ENCODE measurements around the gene MEIOC. TPM values are rescaled to one million over a fixed set of nuclear protein-coding genes. Genes with fewer than 3 reads are reported as not detected.

Gene MEIOC
- total and polyA plus RNA-seq, 9 of the 15 experiments (the other 6 are each of a cell fraction or from before 2014, with no cell fraction given) = 0.04 to 0.23 (median 0.06) TPM; not detected in 5

DNA sequence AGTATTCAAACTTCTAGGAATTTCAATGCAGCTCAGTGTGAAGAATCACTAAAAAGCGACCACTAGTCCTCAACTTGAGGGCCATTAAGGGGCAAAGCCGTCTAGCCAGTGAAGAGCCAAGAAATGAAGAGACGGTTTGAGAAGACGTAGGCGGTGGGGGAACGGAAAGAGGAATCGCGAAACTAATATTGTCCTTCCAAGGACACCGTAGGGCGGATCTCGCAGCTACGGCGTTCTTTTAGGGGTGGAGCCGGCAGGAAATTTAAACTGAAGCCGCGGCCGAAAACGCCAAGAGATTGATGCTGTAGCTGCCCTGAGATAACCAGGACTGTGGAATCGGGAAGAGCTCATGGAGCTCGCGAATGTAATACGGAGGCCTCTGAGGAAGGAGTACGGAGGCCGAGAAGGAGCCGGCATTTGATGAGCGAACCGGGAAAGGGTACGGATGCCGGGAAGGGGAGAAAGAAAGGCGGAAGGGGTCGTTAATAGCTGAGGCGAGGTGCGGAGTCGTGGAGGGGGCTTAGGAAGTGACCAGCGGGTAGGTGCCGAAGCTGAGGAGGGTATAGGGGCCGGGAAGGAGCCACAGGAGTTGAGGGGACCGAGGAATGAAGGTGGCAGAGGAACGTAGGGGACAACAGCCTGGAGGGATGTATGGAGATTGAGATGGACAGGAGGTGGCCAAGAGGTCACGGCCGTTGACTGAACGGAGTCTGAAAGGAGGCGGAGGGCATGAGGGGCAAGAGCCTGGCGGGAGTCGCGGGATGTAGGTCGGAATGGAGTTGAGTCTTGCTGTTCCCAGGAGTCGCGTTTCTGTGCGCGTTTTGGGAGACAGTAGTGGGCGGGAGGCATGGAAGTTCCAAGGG, 52.4 kb downstream of the MEIOC start, which contains the start of gene DBF4B (continued):
- TF ChIP-seq XRCC5 (IDR thresholded peaks at IDR 0.05; ENCODE audit: low read depth, low read length) (peak; percentile 65; the same call in 1 of the 2 replicates), PTRF (tag; IDR thresholded peaks at IDR 0.05) (no peak), ZNF143 (CRISPR knock-in tag; IDR thresholded peaks at IDR 0.05) (0 out of 2 replicates have a peak, but pooled peaks have one; percentile 24), SRSF1 (IDR thresholded peaks at IDR 0.05; ENCODE audit: low read depth, low read length) (no peak), CEBPB (tag; IDR thresholded peaks at IDR 0.05) (no peak), CHD4 (IDR thresholded peaks at IDR 0.05; ENCODE audit: insufficient read depth, insufficient replicate concordance, low read depth, low read length, poor library complexity, severe bottlenecking) (no peak), GTF2F1 (IDR thresholded peaks at IDR 0.05; ENCODE audit: low read depth, low read length) (no peak), SMAD1 (IDR thresholded peaks at IDR 0.05; ENCODE audit: low read depth, low read length, partially characterized antibody) (peak; percentile 63), SETDB1 (IDR thresholded peaks at IDR 0.05; ENCODE audit: low read length) (no peak), FOXP1 (CRISPR knock-in tag; IDR thresholded peaks at IDR 0.05) (no peak)
- TF ChIP-seq, protein P1, sequence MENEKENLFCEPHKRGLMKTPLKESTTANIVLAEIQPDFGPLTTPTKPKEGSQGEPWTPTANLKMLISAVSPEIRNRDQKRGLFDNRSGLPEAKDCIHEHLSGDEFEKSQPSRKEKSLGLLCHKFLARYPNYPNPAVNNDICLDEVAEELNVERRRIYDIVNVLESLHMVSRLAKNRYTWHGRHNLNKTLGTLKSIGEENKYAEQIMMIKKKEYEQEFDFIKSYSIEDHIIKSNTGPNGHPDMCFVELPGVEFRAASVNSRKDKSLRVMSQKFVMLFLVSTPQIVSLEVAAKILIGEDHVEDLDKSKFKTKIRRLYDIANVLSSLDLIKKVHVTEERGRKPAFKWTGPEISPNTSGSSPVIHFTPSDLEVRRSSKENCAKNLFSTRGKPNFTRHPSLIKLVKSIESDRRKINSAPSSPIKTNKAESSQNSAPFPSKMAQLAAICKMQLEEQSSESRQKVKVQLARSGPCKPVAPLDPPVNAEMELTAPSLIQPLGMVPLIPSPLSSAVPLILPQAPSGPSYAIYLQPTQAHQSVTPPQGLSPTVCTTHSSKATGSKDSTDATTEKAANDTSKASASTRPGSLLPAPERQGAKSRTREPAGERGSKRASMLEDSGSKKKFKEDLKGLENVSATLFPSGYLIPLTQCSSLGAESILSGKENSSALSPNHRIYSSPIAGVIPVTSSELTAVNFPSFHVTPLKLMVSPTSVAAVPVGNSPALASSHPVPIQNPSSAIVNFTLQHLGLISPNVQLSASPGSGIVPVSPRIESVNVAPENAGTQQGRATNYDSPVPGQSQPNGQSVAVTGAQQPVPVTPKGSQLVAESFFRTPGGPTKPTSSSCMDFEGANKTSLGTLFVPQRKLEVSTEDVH (IDR thresholded peaks at IDR 0.05; ENCODE audit: low read depth, partially characterized antibody) = no peak
- TF ChIP-seq, protein P2, sequence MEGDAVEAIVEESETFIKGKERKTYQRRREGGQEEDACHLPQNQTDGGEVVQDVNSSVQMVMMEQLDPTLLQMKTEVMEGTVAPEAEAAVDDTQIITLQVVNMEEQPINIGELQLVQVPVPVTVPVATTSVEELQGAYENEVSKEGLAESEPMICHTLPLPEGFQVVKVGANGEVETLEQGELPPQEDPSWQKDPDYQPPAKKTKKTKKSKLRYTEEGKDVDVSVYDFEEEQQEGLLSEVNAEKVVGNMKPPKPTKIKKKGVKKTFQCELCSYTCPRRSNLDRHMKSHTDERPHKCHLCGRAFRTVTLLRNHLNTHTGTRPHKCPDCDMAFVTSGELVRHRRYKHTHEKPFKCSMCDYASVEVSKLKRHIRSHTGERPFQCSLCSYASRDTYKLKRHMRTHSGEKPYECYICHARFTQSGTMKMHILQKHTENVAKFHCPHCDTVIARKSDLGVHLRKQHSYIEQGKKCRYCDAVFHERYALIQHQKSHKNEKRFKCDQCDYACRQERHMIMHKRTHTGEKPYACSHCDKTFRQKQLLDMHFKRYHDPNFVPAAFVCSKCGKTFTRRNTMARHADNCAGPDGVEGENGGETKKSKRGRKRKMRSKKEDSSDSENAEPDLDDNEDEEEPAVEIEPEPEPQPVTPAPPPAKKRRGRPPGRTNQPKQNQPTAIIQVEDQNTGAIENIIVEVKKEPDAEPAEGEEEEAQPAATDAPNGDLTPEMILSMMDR (IDR thresholded peaks at IDR 0.05 in 2 of 3, conservative IDR thresholded peaks at IDR 0.05 in 1 of 3; ENCODE audit: insufficient read depth in 2 of 3, low read depth in 1 of 3, low read length in 3 of 3) = no peak
- TF ChIP-seq, protein P3, sequence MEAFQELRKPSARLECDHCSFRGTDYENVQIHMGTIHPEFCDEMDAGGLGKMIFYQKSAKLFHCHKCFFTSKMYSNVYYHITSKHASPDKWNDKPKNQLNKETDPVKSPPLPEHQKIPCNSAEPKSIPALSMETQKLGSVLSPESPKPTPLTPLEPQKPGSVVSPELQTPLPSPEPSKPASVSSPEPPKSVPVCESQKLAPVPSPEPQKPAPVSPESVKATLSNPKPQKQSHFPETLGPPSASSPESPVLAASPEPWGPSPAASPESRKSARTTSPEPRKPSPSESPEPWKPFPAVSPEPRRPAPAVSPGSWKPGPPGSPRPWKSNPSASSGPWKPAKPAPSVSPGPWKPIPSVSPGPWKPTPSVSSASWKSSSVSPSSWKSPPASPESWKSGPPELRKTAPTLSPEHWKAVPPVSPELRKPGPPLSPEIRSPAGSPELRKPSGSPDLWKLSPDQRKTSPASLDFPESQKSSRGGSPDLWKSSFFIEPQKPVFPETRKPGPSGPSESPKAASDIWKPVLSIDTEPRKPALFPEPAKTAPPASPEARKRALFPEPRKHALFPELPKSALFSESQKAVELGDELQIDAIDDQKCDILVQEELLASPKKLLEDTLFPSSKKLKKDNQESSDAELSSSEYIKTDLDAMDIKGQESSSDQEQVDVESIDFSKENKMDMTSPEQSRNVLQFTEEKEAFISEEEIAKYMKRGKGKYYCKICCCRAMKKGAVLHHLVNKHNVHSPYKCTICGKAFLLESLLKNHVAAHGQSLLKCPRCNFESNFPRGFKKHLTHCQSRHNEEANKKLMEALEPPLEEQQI (IDR thresholded peaks at IDR 0.05) = peak; percentile 43
- TF ChIP-seq, protein P4, sequence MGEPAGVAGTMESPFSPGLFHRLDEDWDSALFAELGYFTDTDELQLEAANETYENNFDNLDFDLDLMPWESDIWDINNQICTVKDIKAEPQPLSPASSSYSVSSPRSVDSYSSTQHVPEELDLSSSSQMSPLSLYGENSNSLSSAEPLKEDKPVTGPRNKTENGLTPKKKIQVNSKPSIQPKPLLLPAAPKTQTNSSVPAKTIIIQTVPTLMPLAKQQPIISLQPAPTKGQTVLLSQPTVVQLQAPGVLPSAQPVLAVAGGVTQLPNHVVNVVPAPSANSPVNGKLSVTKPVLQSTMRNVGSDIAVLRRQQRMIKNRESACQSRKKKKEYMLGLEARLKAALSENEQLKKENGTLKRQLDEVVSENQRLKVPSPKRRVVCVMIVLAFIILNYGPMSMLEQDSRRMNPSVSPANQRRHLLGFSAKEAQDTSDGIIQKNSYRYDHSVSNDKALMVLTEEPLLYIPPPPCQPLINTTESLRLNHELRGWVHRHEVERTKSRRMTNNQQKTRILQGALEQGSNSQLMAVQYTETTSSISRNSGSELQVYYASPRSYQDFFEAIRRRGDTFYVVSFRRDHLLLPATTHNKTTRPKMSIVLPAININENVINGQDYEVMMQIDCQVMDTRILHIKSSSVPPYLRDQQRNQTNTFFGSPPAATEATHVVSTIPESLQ (CRISPR knock-in tag; IDR thresholded peaks at IDR 0.05) = no peak
- TF ChIP-seq, protein P5, sequence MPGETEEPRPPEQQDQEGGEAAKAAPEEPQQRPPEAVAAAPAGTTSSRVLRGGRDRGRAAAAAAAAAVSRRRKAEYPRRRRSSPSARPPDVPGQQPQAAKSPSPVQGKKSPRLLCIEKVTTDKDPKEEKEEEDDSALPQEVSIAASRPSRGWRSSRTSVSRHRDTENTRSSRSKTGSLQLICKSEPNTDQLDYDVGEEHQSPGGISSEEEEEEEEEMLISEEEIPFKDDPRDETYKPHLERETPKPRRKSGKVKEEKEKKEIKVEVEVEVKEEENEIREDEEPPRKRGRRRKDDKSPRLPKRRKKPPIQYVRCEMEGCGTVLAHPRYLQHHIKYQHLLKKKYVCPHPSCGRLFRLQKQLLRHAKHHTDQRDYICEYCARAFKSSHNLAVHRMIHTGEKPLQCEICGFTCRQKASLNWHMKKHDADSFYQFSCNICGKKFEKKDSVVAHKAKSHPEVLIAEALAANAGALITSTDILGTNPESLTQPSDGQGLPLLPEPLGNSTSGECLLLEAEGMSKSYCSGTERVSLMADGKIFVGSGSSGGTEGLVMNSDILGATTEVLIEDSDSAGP (CRISPR knock-in tag; IDR thresholded peaks at IDR 0.05) = no peak

All from K562 (cell line).